ENCODE measurements around the gene ABI1.

Gene ABI1

GRCh38 chr10:26869528-26869927 is 8.8 kb upstream of the ABI1 start:
- Histone ChIP-seq H3K4me1 (ENCODE audit: control insufficient read depth, insufficient read depth, low read length) (no peaks in the 10 kb centered on the region), H3K27ac (ENCODE audit: extremely low read depth, low read depth, low read length) (no peak overlapping the region), H3K9me3 (ENCODE audit: control insufficient read depth, insufficient read depth, low read depth, low read length) (no peaks in the 10 kb centered on the region), H3K4me3 (ENCODE audit: low read depth, low read length) (no peak overlapping the region), H3K36me3 (ENCODE audit: control insufficient read depth in 2 of 2, insufficient read depth in 1 of 2, low read length in 2 of 2) (no peaks in the 10 kb centered on the region)
- POLR2A ChIA-PET = no interaction called here
- CTCF ChIA-PET = interaction anchor here (1.4 kb wide), 1 partner anchor 12 kb away, joined by 6 read pairs; no protein-coding TSS in a partner anchor
- TF ChIP-seq, protein P1, sequence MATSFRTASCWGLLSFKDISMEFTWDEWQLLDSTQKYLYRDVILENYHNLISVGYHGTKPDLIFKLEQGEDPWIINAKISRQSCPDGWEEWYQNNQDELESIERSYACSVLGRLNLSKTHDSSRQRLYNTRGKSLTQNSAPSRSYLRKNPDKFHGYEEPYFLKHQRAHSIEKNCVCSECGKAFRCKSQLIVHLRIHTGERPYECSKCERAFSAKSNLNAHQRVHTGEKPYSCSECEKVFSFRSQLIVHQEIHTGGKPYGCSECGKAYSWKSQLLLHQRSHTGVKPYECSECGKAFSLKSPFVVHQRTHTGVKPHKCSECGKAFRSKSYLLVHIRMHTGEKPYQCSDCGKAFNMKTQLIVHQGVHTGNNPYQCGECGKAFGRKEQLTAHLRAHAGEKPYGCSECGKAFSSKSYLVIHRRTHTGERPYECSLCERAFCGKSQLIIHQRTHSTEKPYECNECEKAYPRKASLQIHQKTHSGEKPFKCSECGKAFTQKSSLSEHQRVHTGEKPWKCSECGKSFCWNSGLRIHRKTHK (tag by site-specific recombination; IDR thresholded peaks at IDR 0.05) = no peak
- TF ChIP-seq, protein P2, sequence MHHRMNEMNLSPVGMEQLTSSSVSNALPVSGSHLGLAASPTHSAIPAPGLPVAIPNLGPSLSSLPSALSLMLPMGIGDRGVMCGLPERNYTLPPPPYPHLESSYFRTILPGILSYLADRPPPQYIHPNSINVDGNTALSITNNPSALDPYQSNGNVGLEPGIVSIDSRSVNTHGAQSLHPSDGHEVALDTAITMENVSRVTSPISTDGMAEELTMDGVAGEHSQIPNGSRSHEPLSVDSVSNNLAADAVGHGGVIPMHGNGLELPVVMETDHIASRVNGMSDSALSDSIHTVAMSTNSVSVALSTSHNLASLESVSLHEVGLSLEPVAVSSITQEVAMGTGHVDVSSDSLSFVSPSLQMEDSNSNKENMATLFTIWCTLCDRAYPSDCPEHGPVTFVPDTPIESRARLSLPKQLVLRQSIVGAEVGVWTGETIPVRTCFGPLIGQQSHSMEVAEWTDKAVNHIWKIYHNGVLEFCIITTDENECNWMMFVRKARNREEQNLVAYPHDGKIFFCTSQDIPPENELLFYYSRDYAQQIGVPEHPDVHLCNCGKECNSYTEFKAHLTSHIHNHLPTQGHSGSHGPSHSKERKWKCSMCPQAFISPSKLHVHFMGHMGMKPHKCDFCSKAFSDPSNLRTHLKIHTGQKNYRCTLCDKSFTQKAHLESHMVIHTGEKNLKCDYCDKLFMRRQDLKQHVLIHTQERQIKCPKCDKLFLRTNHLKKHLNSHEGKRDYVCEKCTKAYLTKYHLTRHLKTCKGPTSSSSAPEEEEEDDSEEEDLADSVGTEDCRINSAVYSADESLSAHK (tag by site-specific recombination; IDR thresholded peaks at IDR 0.05) = no peak
- TF ChIP-seq EGR2 (tag by site-specific recombination; IDR thresholded peaks at IDR 0.05; ENCODE audit: low read depth) (no peak), ZNF274 (IDR thresholded peaks at IDR 0.05; ENCODE audit: low read length) (no peak), ZNF274 (tag by site-specific recombination; IDR thresholded peaks at IDR 0.05; ENCODE audit: borderline replicate concordance) (no peak), REST (tag by site-specific recombination; IDR thresholded peaks at IDR 0.05) (no peak), ZNF488 (tag by site-specific recombination; IDR thresholded peaks at IDR 0.05) (no peak), ZNF677 (tag by site-specific recombination; IDR thresholded peaks at IDR 0.05) (no peak), AEBP2 (tag by site-specific recombination; IDR thresholded peaks at IDR 0.05; ENCODE audit: borderline replicate concordance) (no peak), ZSCAN16 (tag by site-specific recombination; IDR thresholded peaks at IDR 0.05) (no peak), ZIC2 (tag by site-specific recombination; IDR thresholded peaks at IDR 0.05) (no peak), KLF1 (tag by site-specific recombination; IDR thresholded peaks at IDR 0.05) (no peak), YY2 (tag by site-specific recombination; IDR thresholded peaks at IDR 0.05) (no peak), ZSCAN4 (tag by site-specific recombination; IDR thresholded peaks at IDR 0.05) (no peak), ZNF223 (tag by site-specific recombination; IDR thresholded peaks at IDR 0.05) (no peak), ZNF202 (tag by site-specific recombination; IDR thresholded peaks at IDR 0.05; ENCODE audit: borderline replicate concordance) (no peak), ZNF112 (tag by site-specific recombination; IDR thresholded peaks at IDR 0.05) (no peak), ZNF707 (tag by site-specific recombination; IDR thresholded peaks at IDR 0.05) (no peak), INSM2 (tag by site-specific recombination; IDR thresholded peaks at IDR 0.05) (no peak)
- TF ChIP-seq, protein P3, sequence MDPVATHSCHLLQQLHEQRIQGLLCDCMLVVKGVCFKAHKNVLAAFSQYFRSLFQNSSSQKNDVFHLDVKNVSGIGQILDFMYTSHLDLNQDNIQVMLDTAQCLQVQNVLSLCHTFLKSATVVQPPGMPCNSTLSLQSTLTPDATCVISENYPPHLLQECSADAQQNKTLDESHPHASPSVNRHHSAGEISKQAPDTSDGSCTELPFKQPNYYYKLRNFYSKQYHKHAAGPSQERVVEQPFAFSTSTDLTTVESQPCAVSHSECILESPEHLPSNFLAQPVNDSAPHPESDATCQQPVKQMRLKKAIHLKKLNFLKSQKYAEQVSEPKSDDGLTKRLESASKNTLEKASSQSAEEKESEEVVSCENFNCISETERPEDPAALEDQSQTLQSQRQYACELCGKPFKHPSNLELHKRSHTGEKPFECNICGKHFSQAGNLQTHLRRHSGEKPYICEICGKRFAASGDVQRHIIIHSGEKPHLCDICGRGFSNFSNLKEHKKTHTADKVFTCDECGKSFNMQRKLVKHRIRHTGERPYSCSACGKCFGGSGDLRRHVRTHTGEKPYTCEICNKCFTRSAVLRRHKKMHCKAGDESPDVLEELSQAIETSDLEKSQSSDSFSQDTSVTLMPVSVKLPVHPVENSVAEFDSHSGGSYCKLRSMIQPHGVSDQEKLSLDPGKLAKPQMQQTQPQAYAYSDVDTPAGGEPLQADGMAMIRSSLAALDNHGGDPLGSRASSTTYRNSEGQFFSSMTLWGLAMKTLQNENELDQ (tag by site-specific recombination; IDR thresholded peaks at IDR 0.05; ENCODE audit: low read depth) = no peak

All from HEK293 (cell line).